Neural crest cell (in vitro differentiated cells): ENCODE data around the gene PIKFYVE. TPM values are rescaled to one million over a fixed set of nuclear protein-coding genes. Genes with fewer than 3 reads are reported as not detected.

Experiments
- DNase-seq: peaks from one replicate; pipeline ENCODE4 v3.0.0; 2021; ENCODE audit warnings: low read depth, mixed read lengths, low spot score
- H3K27ac Mint-ChIP-seq: one replicate; pipeline ENCODE4 v1.8.0; 2021; ENCODE audit warnings: mild to moderate bottlenecking, mixed read lengths; ENCODE audit not compliant: unreplicated experiment
- H3K27me3 Mint-ChIP-seq: 2 replicates; pipeline ENCODE4 v1.8.0; 2021; ENCODE audit warnings: low read depth, mild to moderate bottlenecking, mixed read lengths
- H3K36me3 Mint-ChIP-seq: 2 replicates; pipeline ENCODE4 v1.8.0; 2021; ENCODE audit warnings: low read depth, mild to moderate bottlenecking, mixed read lengths
- H3K4me1 Mint-ChIP-seq: 2 replicates; pipeline ENCODE4 v1.8.0; 2021; ENCODE audit warnings: mixed read lengths
- H3K4me3 Mint-ChIP-seq: one replicate; pipeline ENCODE4 v1.8.0; 2021; ENCODE audit warnings: mild to moderate bottlenecking, mixed read lengths
- H3K9me3 Mint-ChIP-seq: 2 replicates; pipeline ENCODE4 v1.8.0; 2021; ENCODE audit warnings: mixed read lengths
- total RNA-seq: library from RNA; stranded (reverse); gene quantifications from 2 replicates; pipeline ENCODE4 v1.2.1, GENCODE V29; 2021
- TF ChIP-seq, protein P1 (sequence below): fragments of 200-600 bp; sonication (generic); conservative IDR thresholded peaks from 2 replicates; pipeline ENCODE4 v1.5.0; 2021; ENCODE audit warnings: antibody characterized with exemption, mild to moderate bottlenecking

Gene PIKFYVE
- total RNA-seq, 1 donor from 2014 or later, result 31.4 TPM

DNA sequence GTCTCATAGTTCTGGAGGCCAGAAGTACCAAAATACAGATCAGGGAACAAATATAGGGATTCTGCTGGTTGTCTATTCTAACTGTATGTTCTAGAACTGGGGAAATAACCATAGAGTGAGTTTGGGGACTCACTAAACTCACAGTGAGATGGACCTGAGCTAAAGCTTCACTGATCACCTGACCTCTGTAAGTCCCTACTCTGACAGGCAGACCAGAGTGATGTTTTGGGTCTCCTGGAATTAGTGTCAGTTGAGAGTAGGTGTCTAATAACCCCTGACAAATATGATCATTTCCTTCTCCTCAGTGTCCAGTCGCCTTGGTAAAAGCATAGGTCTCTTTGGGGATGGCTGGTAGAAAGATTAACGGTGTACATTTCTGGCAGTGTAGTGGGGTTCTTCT is 14.2 kb downstream of the PIKFYVE start:
- no peak overlapping the region for H3K27ac Mint-ChIP-seq
- peaks cover 37% of the 10 kb centered on the region for H3K36me3 Mint-ChIP-seq
- DNase-seq, result no peak
- peaks cover 3% of the 10 kb centered on the region for H3K9me3 Mint-ChIP-seq
- TF ChIP-seq, protein P1, sequence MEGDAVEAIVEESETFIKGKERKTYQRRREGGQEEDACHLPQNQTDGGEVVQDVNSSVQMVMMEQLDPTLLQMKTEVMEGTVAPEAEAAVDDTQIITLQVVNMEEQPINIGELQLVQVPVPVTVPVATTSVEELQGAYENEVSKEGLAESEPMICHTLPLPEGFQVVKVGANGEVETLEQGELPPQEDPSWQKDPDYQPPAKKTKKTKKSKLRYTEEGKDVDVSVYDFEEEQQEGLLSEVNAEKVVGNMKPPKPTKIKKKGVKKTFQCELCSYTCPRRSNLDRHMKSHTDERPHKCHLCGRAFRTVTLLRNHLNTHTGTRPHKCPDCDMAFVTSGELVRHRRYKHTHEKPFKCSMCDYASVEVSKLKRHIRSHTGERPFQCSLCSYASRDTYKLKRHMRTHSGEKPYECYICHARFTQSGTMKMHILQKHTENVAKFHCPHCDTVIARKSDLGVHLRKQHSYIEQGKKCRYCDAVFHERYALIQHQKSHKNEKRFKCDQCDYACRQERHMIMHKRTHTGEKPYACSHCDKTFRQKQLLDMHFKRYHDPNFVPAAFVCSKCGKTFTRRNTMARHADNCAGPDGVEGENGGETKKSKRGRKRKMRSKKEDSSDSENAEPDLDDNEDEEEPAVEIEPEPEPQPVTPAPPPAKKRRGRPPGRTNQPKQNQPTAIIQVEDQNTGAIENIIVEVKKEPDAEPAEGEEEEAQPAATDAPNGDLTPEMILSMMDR, result no peak
- no peaks in the 10 kb centered on the region for H3K4me1 Mint-ChIP-seq
- H3K4me3 Mint-ChIP-seq, result no peak overlapping the region
- H3K27me3 Mint-ChIP-seq, result no peaks in the 10 kb centered on the region

DNA sequence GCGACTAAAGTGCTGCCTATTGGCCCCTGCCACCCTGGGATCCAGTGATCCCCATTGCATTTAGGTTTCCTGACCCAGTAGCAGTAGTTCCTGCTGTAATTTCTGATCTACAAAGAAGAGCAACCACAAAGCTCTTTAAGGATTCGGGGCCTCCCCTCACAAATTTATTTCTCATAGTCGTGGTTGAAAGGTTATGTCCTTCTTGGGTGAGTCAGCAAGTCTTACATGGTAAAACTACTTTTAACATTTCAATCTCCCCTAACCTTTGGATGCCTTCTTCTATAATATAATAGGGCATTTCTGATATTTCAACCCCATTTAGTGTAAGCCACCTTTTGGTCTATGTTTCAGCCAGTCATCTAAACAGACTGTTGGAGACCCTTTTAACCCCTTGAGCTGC is 14.9 kb downstream of the PIKFYVE start:
- no peaks in the 10 kb centered on the region for H3K27me3 Mint-ChIP-seq
- peaks cover 42% of the 10 kb centered on the region for H3K36me3 Mint-ChIP-seq
- DNase-seq, result no peak
- H3K4me1 Mint-ChIP-seq, result no peaks in the 10 kb centered on the region
- TF ChIP-seq, protein P1, result no peak
- H3K4me3 Mint-ChIP-seq, result no peak overlapping the region
- no peak overlapping the region for H3K27ac Mint-ChIP-seq
- peaks cover 3% of the 10 kb centered on the region for H3K9me3 Mint-ChIP-seq

DNA sequence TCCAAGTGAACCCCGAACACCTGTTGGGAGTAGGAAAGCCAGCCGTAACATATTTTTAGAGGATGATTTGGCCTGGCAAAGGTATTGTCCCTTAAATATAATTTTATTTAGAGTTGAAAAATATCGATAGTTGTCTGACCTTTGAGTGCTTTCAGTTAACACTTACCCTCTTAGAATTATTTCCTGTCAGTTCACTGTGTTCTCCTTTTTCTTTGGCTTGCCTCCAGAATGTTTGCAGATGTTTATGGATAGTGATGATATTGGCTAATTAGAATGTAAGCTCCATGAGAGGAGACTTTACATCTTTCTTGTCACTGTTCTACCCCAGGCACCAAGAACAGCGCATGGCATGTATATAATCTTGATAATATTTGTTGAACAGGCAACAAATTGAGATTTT is 19.8 kb downstream of the PIKFYVE start:
- no peak for DNase-seq
- H3K9me3 Mint-ChIP-seq, result peaks cover 8% of the 10 kb centered on the region
- no peaks in the 10 kb centered on the region for H3K27me3 Mint-ChIP-seq
- no peak overlapping the region for H3K4me3 Mint-ChIP-seq
- peaks cover 32% of the 10 kb centered on the region for H3K36me3 Mint-ChIP-seq
- H3K4me1 Mint-ChIP-seq, result no peaks in the 10 kb centered on the region
- TF ChIP-seq, protein P1, result no peak
- no peak overlapping the region for H3K27ac Mint-ChIP-seq

DNA sequence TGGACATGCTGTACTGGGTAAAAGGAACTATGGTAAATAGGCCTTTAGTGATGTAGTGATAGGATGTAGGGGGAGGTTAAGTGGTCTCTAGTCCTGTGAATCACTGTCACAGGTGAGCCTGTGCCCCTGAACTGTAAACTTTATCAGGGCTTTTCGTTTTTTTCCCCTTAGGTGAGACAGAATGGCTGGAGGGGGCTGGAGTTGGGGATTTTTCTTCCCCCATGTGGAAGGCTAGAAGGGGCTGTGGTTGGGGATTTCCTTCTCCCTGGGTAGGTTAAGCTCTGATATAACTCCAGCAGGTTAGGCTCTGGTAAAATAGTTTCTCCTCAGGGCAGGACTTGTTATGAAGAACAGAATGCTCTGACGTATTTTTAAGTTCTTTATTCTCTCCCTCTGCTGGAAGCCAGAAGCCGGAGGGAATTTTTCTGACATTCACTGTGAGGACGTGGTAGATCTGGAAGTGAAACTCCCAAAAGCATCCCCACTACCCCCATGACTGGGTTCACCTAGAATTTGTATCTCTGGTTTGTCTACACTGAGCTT is 28.5 kb downstream of the PIKFYVE start:
- no peaks in the 10 kb centered on the region for H3K4me1 Mint-ChIP-seq
- no peak overlapping the region for H3K4me3 Mint-ChIP-seq
- TF ChIP-seq, protein P1, result no peak
- H3K36me3 Mint-ChIP-seq, result peaks cover 38% of the 10 kb centered on the region
- peaks cover 9% of the 10 kb centered on the region for H3K9me3 Mint-ChIP-seq
- no peaks in the 10 kb centered on the region for H3K27me3 Mint-ChIP-seq
- no peak for DNase-seq
- peak overlapping the region; percentile 70 for H3K27ac Mint-ChIP-seq

DNA sequence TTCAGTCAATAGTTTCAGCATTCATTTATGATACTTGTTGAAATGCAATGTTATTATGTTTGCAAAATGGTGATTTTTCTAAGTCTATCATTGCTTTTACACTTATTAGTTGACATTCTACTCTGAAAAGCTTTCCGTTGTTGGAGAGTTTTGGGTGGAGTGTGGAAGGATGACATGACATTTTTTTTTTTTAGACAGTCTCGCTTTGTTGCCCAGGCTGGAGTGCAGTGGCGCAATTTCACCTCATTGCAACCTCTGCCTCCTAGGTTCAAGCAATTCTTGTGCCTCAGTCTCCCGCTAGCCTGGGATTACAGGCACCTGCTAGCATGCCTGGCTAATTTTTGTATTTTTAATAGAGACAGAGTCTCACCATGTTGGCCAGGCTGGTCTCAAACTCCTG is 29.8 kb downstream of the PIKFYVE start:
- Mint-ChIP-seq H3K27ac (no peak overlapping the region), H3K4me3 (no peak overlapping the region), H3K27me3 (no peaks in the 10 kb centered on the region), H3K9me3 (peaks cover 2% of the 10 kb centered on the region), H3K4me1 (no peaks in the 10 kb centered on the region), H3K36me3 (peaks cover 31% of the 10 kb centered on the region)
- TF ChIP-seq, protein P1, result no peak
- no peak for DNase-seq
